NCI-H510A (cell line): Measurements from ENCODE around the gene PACS2.

Experiments used
- DNase-seq: peaks from one replicate; lab custom pipeline; 2025; lab: John Stamatoyannopoulos, UW

The PACS2 gene

DNA sequence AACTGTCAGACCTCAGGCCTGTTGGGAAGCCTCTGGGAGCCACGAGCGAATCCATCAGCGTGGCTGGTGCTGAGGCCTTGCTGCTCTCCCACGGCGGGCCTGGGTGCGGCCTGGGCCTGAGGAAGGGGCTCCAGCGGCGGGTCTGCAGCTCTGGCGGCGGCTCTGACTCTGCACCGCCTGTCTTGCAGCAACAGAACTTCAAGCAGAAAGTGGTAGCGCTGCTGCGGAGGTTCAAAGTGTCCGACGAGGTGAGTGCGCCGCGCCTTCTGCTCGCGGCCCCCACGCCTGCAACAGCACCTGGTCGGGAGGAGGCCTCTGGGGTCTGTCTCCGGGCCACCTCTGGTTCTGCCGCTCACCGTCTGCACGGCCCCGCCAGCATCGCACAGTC is 55.1 kb downstream of the PACS2 start:
- DNase-seq, result no peak

DNA sequence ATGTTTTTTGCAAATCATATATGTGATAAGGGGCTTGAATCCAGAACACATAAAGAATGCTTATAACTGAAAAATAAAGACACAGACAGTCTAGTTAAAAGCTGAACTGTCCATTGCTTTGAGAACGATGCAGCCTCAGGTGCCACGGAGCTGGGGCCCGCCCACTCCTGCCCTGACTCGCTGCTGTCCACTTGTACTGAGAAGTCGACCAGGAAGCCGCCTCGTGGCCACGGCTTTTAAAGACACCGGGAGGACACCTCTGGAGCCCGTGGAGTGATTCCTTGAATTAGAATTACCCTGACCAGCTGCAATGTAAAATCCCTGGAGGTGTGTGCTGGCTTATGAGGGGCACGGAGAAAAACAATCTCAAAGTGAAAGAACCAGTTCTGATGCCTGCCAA is 59.8 kb downstream of the PACS2 start:
- DNase-seq, result no peak

DNA sequence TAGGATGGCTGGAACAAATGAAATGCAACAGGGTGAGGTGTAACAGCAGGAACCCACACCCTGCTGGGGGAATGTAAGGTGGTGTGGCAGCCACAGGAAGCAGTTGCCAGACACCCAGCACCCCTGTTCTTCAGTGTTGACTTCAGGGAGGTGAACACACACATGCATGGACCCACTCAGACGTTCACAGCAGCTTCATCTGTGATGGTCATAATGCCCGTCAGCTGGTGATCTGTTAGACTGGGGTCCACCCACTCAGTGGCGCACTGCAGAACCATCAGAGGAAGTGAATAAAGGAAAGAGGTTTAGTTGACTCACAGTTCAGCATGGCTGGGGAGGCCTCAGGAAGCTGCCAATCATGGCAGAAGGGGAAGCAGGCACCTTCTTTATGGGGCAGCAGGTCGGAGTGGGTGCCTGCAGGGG is 61.1 kb downstream of the PACS2 start:
- DNase-seq, result no peak

DNA sequence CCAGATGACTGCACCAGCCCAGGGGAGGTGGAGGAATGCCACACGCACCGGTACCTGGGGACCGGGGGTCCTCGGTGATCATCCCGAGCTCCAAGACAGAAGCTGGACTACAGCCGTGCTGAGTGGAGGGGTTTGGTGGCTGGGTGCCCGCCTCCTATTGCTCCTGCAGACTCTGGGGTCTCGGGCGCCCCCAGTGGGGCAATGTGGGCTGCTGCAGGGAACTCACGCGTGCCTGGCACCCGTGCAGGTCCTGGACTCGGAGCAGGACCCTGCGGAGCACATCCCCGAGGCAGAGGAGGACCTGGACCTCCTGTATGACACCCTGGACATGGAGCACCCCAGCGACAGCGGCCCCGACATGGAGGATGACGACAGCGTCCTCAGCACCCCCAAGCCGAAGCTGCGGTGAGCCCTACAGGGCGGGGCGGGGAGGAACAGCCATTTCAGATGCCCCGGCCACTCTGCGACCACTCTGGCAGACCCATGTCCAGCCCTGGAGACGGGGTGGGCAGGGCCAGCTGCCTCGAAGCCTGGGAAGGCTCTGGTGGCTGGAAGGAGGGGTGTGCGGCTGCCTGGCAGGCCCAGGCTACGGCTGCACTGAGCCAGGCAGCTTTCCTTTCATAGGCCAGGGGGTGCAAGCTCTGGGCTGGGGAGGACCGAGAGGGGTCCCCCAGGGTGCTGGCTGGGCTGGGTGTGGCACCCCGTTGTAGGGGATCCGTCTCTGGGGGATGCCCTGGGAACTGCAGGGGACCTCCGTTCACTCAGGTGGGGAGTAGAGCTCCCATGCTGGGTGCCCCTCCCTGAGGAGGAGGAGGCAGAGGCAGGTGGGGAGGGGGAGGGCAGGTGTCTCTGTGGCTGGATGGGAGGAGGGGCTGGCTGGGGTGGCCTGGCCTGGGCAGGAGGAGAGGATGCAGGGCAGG is 62.2 kb downstream of the PACS2 start:
- DNase-seq, result no peak

DNA sequence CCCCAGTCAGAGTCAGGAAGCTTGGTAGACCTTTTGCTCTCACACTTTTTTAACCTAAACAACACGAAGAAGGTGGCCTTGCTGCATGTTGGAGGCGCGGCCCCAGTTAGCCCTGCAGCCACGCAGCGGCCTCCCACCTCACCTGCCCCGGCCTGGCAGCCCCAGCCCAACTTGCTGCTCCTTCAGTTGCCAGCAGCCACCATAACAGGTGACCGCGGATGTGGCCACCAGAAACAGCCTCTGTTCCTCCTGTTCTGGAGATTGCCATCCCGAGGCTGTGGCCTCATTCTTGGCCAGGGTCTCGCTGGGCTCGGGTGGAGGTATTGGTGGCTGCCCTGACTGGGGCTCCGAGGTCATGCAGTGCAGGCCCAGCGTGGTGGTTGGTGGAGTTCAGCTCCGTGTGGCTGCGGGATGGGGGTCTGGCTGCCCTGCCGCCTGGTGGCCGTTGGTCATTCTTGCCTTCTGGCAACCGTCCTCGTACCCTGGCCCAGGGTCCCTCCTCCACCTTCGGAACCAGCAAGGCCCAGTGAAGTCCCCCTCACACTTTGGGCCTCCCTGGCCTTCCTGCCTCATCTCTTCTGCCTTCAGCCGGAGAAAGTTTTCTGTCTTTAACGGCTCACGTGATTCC is 63.1 kb downstream of the PACS2 start:
- no peak for DNase-seq

DNA sequence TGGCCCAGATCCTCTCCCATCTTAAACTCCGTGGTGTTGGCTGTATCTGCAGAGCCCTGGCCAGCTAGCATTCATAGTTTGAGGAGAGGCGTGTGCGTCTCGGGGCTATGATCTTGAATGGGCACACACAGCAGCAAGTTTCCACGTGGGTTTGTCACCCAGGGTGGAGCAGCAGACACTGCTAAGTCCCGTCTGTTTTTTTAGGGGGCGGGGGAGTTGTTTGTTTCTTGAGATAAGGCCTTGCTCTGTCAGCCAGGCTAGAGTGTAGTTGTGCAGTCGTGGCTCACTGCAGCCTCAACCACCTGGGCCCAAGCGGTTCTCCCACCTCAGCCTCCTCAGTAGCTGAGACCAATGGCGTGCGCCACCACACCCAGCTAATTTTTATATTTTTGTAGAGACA is 63.7 kb downstream of the PACS2 start:
- no peak for DNase-seq

DNA sequence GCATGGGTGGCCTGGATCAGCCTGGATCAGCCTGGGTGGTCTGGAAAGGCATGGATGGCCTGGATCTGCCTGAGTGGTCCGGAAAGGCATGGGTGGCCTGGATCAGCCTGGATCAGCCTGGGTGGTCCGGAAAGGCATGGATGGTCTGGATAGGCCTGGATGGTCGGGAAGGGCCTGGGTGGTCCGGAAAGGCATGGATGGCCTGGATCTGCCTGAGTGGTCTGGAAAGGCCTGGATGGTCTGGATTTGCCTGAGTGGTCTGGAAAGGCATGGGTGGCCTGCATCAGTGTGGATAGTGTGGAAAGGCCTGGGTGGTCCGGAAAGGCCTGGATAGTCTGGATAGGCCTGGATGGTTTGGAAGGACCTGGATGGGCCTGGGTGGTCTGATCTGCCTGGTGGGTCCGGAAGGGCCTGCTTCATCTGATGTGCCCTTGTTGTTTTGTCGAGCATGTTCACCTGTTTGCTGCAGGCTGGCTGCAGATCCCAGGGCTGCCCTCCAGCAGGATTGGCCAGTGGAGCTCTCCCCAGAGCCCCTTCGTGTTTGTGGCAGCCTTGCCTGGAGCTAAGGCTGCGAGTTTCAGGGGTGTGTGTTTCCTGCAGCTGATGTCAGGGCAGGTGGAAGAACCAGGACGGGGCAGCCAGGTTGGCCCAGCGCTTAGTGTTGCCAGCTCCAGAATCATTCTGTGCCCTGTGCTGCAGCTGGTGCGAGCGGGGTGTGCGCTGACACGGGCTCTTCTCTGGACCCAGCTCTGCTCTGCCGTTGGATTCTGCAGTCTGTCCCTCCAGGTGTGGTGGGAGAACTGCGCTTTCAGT is 64.5 kb downstream of the PACS2 start:
- no peak for DNase-seq

DNA sequence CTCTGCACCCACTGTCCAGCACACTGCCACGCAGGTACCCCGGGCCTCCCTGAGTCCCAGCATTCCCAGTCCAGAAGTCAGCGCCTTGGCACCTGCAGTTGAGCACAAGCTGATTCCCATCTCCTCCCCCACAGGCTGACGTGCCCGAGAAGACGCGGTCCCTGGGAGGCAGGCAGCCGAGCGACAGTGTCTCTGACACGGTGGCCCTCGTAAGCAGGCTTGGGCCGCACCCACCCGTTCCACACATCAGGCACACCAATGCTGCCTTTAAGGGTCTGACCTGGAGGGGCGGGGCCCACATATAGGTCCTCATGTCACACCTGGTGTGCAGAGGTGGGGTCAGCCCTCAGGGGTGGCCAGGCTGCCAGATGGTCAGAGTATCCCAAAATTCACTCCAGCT is 65.4 kb downstream of the PACS2 start:
- DNase-seq, result no peak

DNA sequence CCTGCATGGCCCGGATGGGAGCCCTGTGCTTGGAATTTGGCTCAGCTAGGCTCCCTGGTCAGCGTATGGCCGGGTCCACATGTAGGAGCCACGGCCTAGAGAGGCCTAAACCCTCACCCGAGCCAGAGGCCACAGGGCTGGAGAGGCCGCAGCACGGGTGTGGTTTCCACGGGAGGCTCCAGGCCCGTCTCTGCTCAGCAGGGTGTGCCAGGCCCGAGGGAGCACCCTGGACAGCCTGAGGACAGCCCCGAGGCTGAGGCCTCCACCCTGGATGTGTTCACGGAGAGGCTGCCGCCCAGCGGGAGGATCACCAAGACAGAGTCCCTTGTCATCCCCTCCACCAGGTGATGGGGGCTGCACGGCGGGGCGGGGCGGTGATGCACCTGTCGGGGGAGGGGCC is 66.2 kb downstream of the PACS2 start:
- no peak for DNase-seq

DNA sequence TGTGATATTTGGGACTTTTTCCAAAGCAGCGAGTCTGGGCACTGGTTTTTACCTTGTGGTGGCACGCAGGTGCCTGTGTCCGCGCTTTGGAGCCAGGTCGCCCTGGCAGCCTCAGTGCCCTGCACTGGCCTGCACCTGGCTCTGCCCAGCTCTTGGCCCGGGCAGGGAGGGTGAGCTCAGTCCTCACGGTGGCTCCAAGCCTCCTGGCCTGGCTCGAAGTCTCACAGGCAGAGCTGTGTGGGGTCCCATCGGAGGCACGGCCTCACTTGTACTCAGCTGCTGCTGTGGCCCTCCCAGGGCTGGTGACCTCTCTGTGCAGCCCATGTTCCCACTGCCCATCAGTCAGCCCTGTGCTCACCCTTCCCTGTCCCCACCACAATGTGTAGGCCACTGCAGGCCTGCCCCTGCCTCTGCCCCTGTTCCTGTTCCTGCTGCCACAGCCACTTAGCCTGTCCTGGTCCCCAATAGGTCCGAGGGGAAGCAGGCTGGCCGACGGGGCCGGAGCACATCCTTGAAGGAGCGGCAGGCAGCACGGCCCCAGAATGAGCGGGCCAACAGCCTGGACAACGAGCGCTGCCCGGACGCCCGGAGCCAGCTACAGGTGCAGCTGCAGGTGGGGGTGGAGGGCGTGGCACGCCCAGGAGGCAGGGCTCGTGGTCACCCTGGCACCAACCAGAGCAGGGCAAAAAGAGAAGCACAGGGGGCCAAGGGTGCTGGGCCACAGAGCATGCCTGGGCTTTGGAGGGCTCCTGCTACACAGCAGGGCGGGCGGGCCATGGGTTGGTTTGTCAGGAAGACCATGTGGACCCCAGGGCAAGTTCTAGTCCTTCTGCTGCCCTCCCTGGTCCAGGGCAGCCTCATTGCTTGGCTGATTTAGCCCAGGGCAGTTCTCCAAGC is 67.1 kb downstream of the PACS2 start:
- DNase-seq, result no peak

DNA sequence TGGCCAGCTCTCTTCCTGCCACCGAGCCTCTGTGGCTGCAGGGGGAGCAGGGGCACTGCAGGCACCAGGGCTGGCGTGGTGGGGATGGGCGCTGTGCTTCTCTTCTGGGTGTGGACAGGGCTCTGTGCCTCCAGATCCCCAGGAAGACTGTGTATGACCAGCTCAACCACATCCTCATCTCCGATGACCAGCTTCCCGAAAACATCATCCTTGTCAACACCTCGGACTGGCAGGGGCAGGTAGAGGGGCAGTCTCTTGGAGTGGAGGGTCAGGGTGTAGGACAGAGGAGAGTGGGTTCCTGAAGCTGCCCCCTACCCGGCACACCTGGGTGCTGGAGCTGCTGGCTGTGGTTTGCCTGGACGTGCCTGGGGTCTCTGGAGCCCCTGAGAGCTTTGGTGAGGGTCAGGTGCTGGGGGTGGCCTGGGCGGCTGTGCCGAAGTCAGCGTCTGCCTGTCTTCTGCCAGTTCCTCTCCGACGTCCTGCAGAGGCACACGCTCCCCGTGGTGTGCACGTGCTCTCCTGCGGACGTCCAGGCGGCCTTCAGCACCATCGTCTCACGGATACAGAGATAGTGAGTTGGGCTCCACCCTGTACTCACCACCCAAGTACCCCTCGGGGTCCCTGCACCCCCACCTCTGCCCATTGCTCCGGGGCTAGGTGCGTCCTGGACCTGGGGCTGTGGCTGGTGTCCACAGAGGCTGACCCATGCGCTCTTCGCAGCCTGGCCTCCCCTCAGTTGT is 68.0 kb downstream of the PACS2 start:
- no peak for DNase-seq

DNA sequence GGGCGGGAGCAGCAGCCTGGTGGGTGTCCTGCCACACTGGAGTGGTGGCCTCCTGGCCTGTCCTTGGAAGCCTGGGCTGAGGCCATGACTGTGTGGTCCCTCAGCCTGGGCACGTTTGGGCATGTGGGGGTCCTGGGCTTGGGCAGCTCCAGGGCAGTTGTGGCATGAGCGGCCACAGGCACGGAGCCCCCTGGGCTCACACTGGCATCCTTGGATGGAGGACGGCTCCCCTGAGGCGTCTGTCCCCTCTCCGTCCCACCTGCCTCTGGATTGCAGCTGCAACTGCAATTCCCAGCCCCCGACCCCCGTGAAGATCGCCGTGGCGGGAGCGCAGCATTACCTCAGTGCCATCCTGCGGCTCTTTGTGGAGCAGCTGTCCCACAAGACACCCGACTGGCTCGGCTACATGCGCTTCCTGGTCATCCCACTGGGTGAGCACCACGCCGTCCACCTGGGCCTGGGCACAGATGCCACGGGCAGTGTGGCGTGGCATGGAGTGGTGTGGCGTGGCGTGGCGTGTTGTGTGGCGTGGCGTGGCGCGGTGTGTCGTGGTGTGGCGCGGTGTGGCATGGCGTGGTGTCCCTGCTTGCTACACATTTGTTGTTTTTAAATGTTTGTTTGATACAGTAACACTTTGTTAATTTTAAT is 68.7 kb downstream of the PACS2 start:
- DNase-seq, result no peak

DNA sequence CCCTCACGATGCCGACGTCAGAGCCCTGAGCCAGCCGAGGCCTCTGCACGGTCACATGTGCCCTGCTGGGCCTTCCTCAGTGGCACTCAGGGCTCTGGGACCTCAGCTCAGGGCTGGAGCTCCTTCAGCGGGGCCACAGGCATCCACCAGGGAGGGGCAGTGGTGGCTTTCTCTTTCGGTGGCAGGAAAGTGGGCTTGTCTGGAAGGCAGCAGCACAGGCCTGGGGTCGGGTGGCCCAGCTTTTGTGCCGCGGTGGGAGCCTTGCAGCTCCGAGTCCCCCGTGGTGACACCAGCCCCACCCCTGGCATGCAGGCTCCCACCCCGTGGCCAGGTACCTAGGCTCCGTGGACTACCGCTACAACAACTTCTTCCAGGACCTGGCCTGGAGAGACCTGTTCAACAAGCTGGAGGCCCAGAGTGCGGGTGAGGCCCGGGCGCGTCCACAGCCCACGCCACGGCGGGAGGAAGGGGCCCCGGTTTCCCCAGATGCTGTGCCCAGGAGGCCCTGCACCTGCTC is 69.6 kb downstream of the PACS2 start:
- no peak for DNase-seq

DNA sequence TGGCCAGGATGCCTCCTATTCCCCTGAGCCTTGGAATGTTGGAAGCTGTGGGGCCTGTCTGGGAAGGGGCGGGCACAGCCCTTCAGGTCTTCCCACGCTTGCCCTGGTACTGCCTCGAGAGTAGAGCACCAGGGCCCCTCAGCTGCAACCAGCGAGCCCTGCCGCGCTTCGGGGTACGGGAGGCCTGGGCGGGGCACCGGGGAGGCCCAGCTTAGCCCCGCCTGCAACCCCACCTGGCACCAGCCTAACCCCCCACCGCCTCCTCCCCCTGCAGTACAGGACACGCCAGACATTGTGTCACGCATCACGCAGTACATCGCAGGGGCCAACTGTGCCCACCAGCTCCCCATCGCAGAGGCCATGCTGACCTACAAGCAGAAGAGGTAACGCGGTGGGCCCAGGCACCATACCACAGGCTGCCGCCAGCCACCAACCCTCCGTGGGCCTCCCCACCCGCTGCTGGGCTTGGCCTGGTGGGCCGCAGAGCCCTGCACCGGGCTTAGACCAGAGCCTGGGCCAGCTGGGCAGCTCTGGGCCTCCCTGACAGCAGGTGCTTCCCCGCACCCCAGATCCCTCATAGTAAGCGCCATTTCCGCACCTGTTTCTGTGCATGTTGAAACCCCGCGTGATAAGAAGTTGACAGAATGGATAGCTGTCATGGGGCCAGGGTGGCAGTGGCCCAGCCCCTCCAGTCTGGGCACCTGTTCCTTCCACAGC is 70.2 kb downstream of the PACS2 start:
- no peak for DNase-seq

DNA sequence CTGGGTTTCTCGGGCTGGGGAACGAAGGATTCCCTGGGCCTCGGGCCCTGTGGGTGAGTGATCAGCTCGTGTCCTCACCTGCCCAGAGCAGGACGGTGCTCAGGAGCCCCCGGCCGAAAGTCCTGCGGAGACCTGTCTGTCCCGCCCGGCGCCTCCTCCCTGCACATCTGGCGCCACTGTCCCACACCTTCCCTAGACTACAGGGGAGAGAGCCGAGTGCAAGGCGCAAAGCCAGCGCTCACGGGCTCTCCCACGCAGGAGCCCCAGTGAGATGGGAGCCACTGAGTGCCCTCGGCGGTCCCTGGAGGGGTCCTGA is 70.7 kb downstream of the PACS2 start:
- no peak for DNase-seq

DNA sequence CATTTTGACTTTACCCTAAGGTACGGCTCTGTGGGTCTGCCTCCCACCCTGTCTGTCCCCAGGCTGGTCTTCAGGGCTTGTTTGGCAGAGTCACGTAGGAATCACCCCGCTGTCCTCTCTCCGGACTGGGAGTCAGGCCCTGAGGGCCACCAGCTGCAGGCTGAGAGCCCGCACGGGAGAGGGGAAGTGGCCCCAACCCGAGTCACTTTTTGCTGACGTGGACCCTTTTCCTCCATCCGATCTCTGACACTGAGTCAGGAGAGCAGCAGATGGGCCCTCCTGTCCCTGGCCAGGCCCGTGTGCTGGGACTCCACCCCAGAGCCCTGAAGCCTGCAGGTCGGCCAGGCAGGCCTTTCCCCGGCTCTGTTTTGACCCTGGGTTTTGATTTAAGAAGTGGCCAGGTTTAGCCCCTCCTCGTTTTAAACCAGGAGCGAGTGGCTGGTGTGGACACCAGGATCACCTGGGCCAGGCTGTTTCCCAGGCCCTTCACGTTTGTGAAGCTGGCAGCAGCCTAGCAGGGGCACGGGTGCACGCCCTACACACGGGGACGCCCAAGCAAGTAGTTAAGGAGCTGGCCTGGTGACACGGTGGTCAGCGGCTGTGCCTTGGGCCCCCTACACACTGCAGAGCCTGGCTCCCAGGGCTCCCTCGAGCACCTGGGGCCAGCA is 71.3 kb downstream of the PACS2 start:
- DNase-seq, result no peak

DNA sequence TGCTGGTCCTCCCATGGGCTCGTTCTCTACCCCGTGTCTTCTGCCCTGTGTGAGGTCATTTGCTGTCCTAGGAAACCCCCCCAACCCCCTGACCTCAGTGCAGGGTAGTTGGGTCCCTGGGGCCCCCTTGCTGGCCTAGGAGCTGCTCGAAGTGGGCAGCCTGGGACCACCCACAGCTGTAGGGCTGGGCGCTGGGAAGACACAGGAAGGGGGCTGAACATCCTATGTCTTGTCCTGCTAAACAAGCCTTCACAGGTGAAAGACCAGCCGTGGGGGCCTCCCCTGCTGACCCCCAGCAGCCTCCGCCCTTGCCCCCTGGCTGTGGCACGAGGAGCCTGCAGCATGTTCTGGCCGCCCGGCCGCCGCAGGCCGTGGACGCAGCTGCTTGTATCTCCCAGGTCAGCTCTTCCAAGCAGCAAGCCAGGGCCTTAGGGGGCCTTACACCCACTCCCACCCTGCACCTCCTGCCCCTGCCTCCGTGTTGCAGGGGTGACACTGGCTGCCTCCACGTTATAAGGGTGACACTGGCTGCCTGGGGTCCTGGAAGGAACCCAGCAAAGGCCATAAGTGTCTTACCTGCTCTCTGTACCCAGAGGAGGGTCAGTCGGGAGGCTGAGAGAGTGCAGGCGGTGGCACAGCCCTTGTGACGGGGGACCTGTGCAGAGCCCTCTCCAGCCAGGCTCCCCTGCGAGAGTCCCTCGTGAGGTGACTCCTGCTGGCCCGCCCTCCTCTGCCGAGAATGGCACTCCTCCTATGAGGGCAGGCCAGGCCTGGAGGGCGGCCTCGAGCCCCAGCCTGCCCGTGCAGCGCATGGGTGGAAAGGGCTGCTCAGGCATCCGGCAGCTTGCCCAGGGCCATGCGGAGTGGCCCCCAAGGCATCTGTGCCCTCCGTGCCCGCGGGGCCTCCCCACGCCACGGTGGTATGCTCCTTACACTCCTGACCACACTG is 72.3 kb downstream of the PACS2 start:
- no peak for DNase-seq

DNA sequence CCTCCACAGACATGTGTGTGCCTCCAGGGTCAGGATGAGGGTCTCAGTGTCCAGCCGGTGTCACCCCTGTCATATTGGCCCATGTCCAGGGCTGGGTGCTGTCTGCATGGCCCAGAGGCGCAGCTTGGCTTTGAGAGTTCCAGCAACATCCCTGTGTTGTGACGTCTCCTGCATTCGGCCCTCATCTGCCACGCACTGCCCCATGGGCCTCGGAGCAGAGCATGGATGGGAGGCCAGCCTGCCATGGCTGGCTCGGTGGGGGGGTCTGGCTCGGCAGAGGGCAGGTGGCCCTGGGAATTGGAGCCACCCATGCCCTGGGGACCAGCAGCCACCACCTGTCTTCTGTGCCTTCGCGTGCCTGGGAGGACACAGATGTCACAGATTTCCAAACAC is 73.0 kb downstream of the PACS2 start:
- DNase-seq, result no peak
